GM12878 (cell line): Measurements from ENCODE around the gene ZDHHC17.

Experiments used
- CEBPB ChIP-seq, 2 experiments: fragments of 150-350 bp in 1 of 2; IDR thresholded peaks; 2 replicates each; pipeline ENCODE4 v1.6.1; 2012 to 2014; ENCODE audit warnings: low read depth in 2 of 2, low read length in 2 of 2, borderline replicate concordance in 1 of 2, inconsistent platforms in 1 of 2
- CREB1 ChIP-seq: IDR thresholded peaks from 2 replicates; pipeline ENCODE4 v1.6.1; 2012; ENCODE audit warnings: low read depth, mild to moderate bottlenecking, inconsistent platforms
- EP300 ChIP-seq, 2 experiments: fragments of 150-350 bp in 1 of 2; IDR thresholded peaks; 2 replicates each; pipeline ENCODE4 v1.6.1; 2011 to 2012; ENCODE audit warnings: low read depth in 2 of 2, low read length in 2 of 2, borderline replicate concordance in 1 of 2, improper control_type of control experiment in 1 of 2, inconsistent platforms in 1 of 2; ENCODE audit not compliant: control insufficient read depth in 1 of 2
- JUND ChIP-seq: IDR thresholded peaks from 2 replicates; pipeline ENCODE4 v1.6.1; 2012; ENCODE audit warnings: low read depth, mild to moderate bottlenecking, low read length, improper control_type of control experiment, moderate library complexity
- MXI1 ChIP-seq: fragments of 150-350 bp; IDR thresholded peaks from 2 replicates; pipeline ENCODE4 v1.6.1; 2011; ENCODE audit warnings: low read depth, mild to moderate bottlenecking, inconsistent platforms, low read length, improper control_type of control experiment
- POLR2A ChIP-seq: IDR thresholded peaks from 2 replicates; pipeline ENCODE4 v1.6.1; 2011; ENCODE audit warnings: low read depth, mild to moderate bottlenecking, low read length
- POLR2AphosphoS2 ChIP-seq: IDR thresholded peaks from 2 replicates; pipeline ENCODE4 v1.6.1; 2011; ENCODE audit warnings: low read depth, mild to moderate bottlenecking, low read length, improper control_type of control experiment, moderate library complexity
- TCF7 ChIP-seq: IDR thresholded peaks from 2 replicates; pipeline ENCODE4 v1.6.1; 2014; ENCODE audit warnings: antibody characterized with exemption, borderline replicate concordance
- TF ChIP-seq, protein P1 (sequence below): IDR thresholded peaks from 2 replicates; pipeline ENCODE4 v1.6.1; 2011; ENCODE audit warnings: low read depth, mild to moderate bottlenecking, low read length, moderate library complexity, borderline replicate concordance; ENCODE audit errors: extremely low read depth
- TF ChIP-seq, protein P2 (sequence below): fragments of 450-650 bp; IDR thresholded peaks from 2 replicates; pipeline ENCODE4 v1.6.1; 2018; ENCODE audit warnings: mild to moderate bottlenecking, low read depth, moderate library complexity; ENCODE audit not compliant: partially characterized antibody
- TF ChIP-seq, protein P3 (sequence below): IDR thresholded peaks from 2 replicates; pipeline ENCODE4 v1.6.1; 2011; ENCODE audit warnings: low read depth, low read length, improper control_type of control experiment, borderline replicate concordance

DNA sequence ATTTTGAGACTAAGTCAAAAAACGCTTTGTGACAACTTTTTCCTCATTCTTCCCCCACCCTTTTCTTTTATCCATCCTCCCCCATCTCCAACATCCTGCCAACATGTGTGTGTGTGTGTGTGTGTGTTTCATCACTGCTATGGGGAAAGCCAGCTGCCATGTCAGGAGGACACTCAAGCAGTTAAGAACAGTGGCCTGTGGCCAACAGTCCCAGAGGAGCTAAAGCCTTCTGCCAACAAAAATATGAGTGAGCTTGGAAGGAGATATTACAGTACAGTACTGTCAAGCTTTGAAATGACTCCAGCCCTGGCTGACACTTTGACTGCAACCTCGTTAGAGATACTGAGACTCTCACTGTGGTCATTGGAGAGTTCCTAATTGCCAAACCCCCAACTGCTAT, 119.9 kb downstream of the ZDHHC17 start:
- no peak for TF ChIP-seq MXI1
- TF ChIP-seq POLR2A, result no peak
- no peak for TF ChIP-seq POLR2AphosphoS2
- no peak for TF ChIP-seq EP300 (IDR thresholded peaks at IDR 0.05; ENCODE audit: borderline replicate concordance in 1 of 2, control insufficient read depth in 1 of 2, low read depth in 2 of 2, low read length in 2 of 2)
- no peak for TF ChIP-seq CREB1
- TF ChIP-seq, protein P1, sequence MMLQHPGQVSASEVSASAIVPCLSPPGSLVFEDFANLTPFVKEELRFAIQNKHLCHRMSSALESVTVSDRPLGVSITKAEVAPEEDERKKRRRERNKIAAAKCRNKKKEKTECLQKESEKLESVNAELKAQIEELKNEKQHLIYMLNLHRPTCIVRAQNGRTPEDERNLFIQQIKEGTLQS, result no peak
- no peak for TF ChIP-seq JUND
- TF ChIP-seq, protein P2, sequence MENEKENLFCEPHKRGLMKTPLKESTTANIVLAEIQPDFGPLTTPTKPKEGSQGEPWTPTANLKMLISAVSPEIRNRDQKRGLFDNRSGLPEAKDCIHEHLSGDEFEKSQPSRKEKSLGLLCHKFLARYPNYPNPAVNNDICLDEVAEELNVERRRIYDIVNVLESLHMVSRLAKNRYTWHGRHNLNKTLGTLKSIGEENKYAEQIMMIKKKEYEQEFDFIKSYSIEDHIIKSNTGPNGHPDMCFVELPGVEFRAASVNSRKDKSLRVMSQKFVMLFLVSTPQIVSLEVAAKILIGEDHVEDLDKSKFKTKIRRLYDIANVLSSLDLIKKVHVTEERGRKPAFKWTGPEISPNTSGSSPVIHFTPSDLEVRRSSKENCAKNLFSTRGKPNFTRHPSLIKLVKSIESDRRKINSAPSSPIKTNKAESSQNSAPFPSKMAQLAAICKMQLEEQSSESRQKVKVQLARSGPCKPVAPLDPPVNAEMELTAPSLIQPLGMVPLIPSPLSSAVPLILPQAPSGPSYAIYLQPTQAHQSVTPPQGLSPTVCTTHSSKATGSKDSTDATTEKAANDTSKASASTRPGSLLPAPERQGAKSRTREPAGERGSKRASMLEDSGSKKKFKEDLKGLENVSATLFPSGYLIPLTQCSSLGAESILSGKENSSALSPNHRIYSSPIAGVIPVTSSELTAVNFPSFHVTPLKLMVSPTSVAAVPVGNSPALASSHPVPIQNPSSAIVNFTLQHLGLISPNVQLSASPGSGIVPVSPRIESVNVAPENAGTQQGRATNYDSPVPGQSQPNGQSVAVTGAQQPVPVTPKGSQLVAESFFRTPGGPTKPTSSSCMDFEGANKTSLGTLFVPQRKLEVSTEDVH, result no peak
- TF ChIP-seq CEBPB (IDR thresholded peaks at IDR 0.05; ENCODE audit: borderline replicate concordance in 1 of 2, low read depth in 2 of 2, low read length in 2 of 2), result no peak
- TF ChIP-seq TCF7, result no peak
- TF ChIP-seq, protein P3, sequence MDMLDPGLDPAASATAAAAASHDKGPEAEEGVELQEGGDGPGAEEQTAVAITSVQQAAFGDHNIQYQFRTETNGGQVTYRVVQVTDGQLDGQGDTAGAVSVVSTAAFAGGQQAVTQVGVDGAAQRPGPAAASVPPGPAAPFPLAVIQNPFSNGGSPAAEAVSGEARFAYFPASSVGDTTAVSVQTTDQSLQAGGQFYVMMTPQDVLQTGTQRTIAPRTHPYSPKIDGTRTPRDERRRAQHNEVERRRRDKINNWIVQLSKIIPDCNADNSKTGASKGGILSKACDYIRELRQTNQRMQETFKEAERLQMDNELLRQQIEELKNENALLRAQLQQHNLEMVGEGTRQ, result no peak
